ENCODE data around the gene DOK4. TPM values are rescaled to one million over a fixed set of nuclear protein-coding genes. Genes with fewer than 3 reads are reported as not detected.

The DOK4 gene
- total and polyA plus RNA-seq, 2 donors (not counting 3 experiments of a cell fraction or from before 2014, with no cell fraction given), result 22.3 to 23.4 TPM

- Histone ChIP-seq H3K9me3 (replicated peaks; ENCODE audit: control insufficient read depth, insufficient read depth, low read length) (no peaks in the 10 kb centered on the region), H3K36me3 (ENCODE audit: control insufficient read depth in 2 of 2, extremely low read depth in 1 of 2, insufficient read depth in 2 of 2, low read length in 2 of 2) (no peaks in the 10 kb centered on the region), H3K9ac (replicated peaks; ENCODE audit: extremely low read depth, insufficient read depth, low read length) (no peak overlapping the region), H3K27ac (ENCODE audit: insufficient read depth, low read depth, low read length) (no peak overlapping the region), H3K79me2 (ENCODE audit: control insufficient read depth, insufficient read depth, low read length) (no peaks in the 10 kb centered on the region), H3K27me3 (ENCODE audit: control insufficient read depth in 2 of 2, insufficient read depth in 2 of 2, low read length in 2 of 2) (peaks cover 0 to 12% of the 10 kb centered on the region in 2 experiments), H2AFZ (ENCODE audit: low read depth, low read length) (no peak overlapping the region), H3K4me1 (ENCODE audit: control insufficient read depth, extremely low read depth, insufficient read depth, low read length) (no peaks in the 10 kb centered on the region), H3K9me1 (replicated peaks; ENCODE audit: control insufficient read depth, extremely low read depth, insufficient read depth, low read length) (no peaks in the 10 kb centered on the region), H4K20me1 (replicated peaks; ENCODE audit: control insufficient read depth, extremely low read depth, insufficient read depth, low read length) (no peaks in the 10 kb centered on the region), H3K4me2 (ENCODE audit: insufficient read depth, low read length) (no peak overlapping the region), H3K4me3 (replicated peaks in 1 of 3; ENCODE audit: insufficient read depth in 1 of 3, low read depth in 1 of 3, low read length in 3 of 3) (no peak overlapping the region)
- no TSS peak for BruUV-seq (replicated peaks)
- dilution Hi-C loops (cut with MboI; ENCODE audit: extremely low pct_ligation_motif_present, low sequenced_read_pairs) (no loop called here), intact Hi-C loops (cut with micrococcal nuclease) (no loop called here)
- no peak for FAIRE-seq
- POLR2A ChIA-PET, result no interaction called here
- CTCF ChIA-PET, result no interaction called here
- TF ChIP-seq POLR2AphosphoS5 (IDR thresholded peaks at IDR 0.05; ENCODE audit: insufficient read depth, low read depth, low read length) (no peak), FOS (IDR thresholded peaks at IDR 0.05; ENCODE audit: borderline replicate concordance, insufficient read depth, low read length) (no peak), POLR2A (IDR thresholded peaks at IDR 0.05; ENCODE audit: low read depth, low read length) (no peak), MYC (IDR thresholded peaks at IDR 0.05; ENCODE audit: low read depth, low read length) (no peak), MAX (IDR thresholded peaks at IDR 0.05; ENCODE audit: insufficient read depth, insufficient read length) (no peak), EZH2 (IDR thresholded peaks at IDR 0.05; ENCODE audit: borderline replicate concordance, low read depth, low read length, severe bottlenecking) (no peak), JUN (IDR thresholded peaks at IDR 0.05; ENCODE audit: borderline replicate concordance, insufficient read depth, insufficient read length, low read depth) (no peak), GATA2 (IDR thresholded peaks at IDR 0.05; ENCODE audit: insufficient read depth, insufficient read length, low read depth, low read length) (no peak), CTCF (IDR thresholded peaks at IDR 0.05; ENCODE audit: extremely low read depth in 1 of 2, insufficient read depth in 1 of 2, low read depth in 1 of 2, low read length in 2 of 2) (no peak)
- no peak for DNase-seq (ENCODE audit: low read depth, low spot score)
Measured at GRCh38 chr16:57497121-57497520, 10.8 kb upstream of the DOK4 start.

Measured in endothelial cell of umbilical vein (primary cell).